Fibroblast of gingiva (primary cell): ENCODE results near the gene L3MBTL4.

Experiments used
- DNase-seq: peaks from one replicate; pipeline ENCODE4 v3.0.0-alpha.2; 2011; ENCODE audit warnings: low read depth

L3MBTL4 gene

DNA sequence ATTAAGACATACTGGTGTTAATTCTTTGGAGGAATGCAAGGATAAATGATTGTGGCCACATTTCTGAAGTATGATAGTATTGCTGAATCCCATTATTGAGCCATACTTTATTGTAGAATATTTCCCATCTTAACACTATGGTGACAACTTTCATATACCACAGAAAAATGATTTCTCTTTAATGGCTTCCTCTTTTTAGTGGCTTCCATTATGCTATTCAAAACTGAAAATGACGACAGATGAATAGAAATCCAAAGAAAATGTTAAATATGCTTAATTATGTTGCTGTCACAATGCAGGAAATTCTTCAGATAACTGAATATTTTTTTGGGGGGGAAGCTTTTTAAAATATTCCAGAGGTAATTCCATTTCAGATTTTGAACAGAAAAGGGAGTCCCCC is 430.5 kb downstream of the L3MBTL4 start:
- no peak for DNase-seq

- DNase-seq, result no peak
Measured at GRCh38 chr18:5983488-5983887, 431.2 kb downstream of the L3MBTL4 start.

DNA sequence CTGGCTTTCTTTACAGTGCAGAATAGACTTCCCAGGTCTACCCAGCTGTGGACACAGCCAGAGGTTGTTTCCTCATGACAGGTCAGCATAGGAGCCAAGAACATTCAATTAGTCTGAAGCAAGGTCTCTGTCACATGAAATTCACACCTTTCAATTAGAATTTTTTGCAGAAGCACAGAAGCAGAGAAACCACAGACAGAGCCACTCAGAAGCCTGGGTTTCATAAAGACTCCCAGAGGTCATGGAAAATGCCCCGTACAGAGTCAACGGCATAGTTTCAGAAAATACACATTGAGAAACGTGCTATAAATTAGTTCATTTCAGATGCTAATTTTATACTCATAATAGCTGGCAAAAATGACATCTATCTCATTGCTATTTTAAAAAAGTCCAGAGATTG is 432.4 kb downstream of the L3MBTL4 start:
- no peak for DNase-seq

- no peak for DNase-seq
Measured at GRCh38 chr18:5980721-5981120, 434.0 kb downstream of the L3MBTL4 start.

- DNase-seq, result no peak
Measured at GRCh38 chr18:5979971-5980457, 434.7 kb downstream of the L3MBTL4 start.

- no peak for DNase-seq
Measured at GRCh38 chr18:5979176-5979888, 435.4 kb downstream of the L3MBTL4 start.

DNA sequence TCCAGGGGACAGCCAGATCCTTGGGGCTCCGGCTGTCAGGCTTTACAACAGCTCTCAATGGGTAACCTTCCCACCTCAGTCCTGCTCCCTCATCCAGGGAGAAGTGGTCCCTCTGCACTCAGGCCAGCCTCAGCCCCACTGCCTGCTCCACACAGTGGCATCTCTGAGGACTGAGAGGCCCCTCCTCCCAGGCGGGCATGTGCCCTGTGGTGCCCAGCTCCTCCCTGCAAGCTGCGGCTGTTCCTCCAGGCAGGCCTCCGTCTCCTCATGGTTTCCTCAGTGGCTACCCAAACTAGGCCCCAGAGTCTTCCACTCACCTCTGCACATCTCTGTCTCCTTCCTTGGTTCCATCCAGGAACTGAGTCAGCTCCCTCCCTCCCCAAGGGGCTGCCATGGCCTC is 437.7 kb downstream of the L3MBTL4 start:
- no peak for DNase-seq

- DNase-seq, result peak; percentile 31
Measured at GRCh38 chr18:5975111-5976002, 439.4 kb downstream of the L3MBTL4 start.

DNA sequence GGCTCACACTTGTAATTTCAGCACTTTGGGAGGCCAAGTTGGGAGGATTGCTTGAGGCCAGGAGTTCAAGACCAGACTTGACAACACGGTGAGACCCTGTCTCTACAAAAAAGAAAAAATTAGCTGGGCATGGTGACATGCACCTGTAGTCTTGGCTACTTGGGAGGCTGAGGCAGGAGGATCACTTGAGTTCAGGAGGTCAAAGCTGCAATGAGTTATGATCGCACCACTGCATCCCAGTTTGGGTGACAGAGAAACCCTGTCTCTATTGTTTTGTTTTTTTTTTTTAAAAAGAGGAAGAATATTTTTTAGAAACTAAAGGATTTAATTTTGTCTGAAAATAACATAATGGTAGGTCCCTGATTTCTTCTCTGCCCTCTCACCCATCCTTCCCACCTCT is 440.0 kb downstream of the L3MBTL4 start:
- no peak for DNase-seq

DNA sequence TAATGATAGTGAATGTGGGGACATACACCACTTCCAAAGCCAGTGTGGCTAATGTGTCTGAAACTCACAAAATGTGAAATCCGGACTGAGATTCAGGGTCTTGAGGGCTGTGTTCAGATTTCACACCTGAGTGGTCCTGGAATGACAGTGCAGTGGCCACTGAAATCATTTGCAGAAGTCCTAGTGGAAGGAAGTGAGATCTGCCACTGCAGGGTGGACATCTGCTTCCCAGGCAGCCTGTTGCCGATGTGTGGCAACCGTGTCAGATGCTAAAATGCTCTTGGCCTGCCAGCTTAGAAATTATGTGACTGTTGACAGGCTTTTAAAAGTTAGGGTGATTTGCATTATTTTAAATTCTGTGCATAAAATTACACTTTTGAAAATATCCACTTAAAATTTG is 441.6 kb downstream of the L3MBTL4 start:
- DNase-seq, result no peak

DNA sequence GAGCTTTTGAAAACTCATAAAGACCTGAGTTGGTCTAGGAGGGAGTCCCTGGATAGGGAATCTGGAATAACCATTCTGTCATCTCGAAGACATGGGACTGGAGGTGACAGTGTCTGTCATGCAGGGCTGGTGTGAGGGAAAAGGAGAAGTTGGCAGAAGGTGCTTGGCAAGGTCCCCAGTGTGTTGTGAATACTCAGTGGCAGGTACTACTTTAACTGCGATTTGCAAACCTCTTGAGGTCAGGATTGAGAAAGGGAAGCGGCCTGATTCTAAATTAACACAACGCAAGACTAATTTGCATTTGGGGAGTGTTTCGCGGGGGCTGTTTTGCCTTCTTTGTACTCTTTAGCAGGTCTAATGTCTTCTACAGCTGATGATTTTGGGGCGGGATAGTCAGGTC is 442.4 kb downstream of the L3MBTL4 start:
- DNase-seq, result no peak

- no peak for DNase-seq
Measured at GRCh38 chr18:5969989-5970403, 444.7 kb downstream of the L3MBTL4 start.

DNA sequence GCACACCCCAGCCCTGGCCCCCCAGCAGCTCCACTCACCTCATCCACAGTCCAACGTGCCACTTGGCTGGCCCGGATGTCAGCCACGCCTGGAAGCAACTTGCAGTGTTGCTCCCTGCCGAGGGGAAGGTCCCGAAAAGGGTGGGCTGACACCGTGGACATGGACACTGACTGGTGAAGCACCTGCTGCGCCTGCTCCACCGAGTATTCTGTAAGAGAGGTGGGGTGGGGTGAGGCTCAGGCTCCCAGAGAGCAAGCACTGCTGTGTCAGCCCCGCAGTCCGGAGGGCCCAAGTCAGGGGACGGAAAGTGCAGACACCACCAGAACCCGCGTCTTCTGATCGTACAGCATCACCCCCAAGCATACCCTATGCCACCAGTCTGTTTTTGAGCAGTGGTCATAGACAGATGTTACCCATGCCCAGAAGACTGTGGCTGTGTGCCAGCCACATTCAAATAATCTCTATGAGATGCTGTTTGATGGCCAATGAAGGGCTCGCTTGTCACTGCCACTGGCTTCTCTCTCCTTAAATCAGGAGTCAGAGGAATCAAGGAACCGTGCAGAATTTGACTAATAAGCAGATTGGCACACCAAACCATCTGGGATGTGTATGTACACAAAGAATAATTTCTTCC is 445.2 kb downstream of the L3MBTL4 start:
- DNase-seq, result no peak

- DNase-seq, result no peak
Measured at GRCh38 chr18:5967666-5968065, 447.0 kb downstream of the L3MBTL4 start.

GRCh38 chr18:5967007-5967406 is 447.7 kb downstream of the L3MBTL4 start:
- DNase-seq, result no peak

DNA sequence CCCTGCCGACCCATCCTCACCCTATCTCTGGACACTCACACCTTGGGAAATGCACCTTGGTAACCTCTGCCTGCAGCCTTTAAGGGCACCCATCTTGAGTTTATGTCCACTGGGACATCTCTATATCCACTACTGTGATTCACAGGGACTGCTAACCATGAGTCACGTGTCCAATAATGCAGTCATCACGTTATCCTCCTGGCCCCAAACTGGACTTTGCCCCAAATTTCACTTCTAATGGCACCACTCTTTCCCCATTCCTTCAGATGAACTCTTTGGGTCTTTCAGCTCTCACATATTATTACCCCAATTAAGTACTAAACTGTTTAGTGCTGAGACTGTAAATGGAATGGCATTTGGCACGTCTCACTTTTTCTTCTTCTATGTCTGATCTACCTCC is 448.2 kb downstream of the L3MBTL4 start:
- no peak for DNase-seq

GRCh38 chr18:5964996-5965395 is 449.7 kb downstream of the L3MBTL4 start:
- DNase-seq, result no peak

DNA sequence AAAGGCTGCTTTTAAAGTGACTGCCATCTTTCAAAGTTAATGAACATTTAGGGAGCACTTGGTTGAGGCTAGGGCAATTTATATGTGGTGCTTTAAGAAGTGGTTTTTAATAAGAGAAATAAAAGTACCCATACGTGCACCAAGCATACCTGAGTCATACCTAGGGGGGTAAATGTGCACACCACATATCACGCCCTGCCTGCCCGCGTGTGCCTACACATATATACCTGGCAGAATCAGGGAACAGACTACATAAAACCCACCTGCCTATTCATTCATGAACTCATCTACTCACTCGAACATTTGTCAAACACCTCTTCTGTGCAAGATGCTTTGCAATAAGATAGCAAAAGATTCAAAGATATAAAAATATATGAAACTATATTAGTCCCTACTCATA is 450.1 kb downstream of the L3MBTL4 start:
- no peak for DNase-seq

DNA sequence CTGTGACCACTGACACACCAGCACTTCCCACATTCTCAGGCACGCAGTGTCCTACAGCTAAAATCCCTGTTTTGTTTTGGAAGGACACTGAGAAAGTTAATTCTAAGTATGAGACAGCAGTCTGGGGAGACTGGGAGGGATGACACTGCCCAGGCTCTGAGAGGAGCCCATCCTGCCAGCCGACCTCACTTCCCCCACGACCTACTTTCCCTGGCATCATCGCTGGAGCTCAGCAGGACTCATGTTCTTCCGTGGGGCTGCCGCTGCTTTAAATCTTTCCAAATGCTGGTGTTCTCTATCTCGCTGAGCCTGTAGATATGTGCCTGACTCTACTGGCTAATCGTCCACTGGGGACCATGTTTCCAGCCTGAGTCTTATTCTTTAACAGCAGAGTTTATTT is 450.6 kb downstream of the L3MBTL4 start:
- DNase-seq, result no peak

- DNase-seq, result no peak
Measured at GRCh38 chr18:5963267-5963666, 451.4 kb downstream of the L3MBTL4 start.

DNA sequence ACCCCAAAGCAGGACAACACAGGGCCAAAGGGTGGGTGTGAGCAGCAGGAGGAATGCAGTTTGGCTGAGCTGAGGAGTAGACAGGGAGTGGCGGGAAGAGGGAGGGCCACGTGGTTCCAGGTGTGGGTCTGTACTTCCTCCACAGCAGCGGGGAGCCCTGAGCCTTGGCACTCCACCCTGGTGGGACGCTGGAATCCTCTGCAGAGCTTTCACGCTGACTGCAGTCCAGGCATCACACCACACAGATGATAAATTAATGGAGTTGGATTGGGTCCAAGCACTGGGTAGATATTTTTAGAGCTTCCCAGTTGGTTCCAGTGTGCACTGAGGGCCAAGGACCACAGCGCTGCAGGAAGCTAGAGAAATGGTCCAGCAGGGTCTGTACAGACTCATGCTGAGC is 452.3 kb downstream of the L3MBTL4 start:
- no peak for DNase-seq

GRCh38 chr18:5961828-5962150 is 452.9 kb downstream of the L3MBTL4 start:
- DNase-seq, result no peak
